Lower leg skin (tissue), 3 donors: Measurements from ENCODE around the gene IZUMO1.

Experiments used
- CTCF ChIP-seq, 3 donors: fragments of 450-650 bp; IDR thresholded peaks; one replicate each; pipeline ENCODE4 v1.5.1; 2016; ENCODE audit warnings: antibody characterized with exemption in 3 of 3, mild to moderate bottlenecking in 3 of 3, moderate library complexity in 2 of 3
- POLR2A ChIP-seq, 2 donors: fragments of 450-650 bp; IDR thresholded peaks; one replicate each; pipeline ENCODE4 v1.6.1; 2016 to 2017; ENCODE audit warnings: antibody characterized with exemption in 2 of 2, mild to moderate bottlenecking in 1 of 2, moderate library complexity in 1 of 2

GRCh38 chr19:48751845-48752495 lies 5.3 kb upstream of the IZUMO1 start:
- TF ChIP-seq CTCF (IDR thresholded peaks at IDR 0.05) = no peak
- TF ChIP-seq POLR2A (IDR thresholded peaks at IDR 0.05) = no peak
